ENCODE measurements around the gene NFATC1.
A peak's percentile ranks its signal among the peaks of the same experiment; 100 is the strongest.

NFATC1 gene

GRCh38 chr18:79416022-79416676 lies 20.4 kb downstream of the NFATC1 start:
- WGBS (ENCODE audit: insufficient coverage) = 99% methylated on average over 21 of the region's 24 CpGs
- Histone ChIP-seq H3K9me3 (ENCODE audit: control extremely low read depth in 1 of 5, control insufficient read depth in 4 of 5, insufficient read depth in 2 of 5, low read depth in 1 of 5, low read length in 4 of 5) (no peaks in the 10 kb centered on the region), H3K4me1 (ENCODE audit: control extremely low read depth in 1 of 4, control insufficient read depth in 4 of 4, insufficient read depth in 4 of 4, low read length in 3 of 4) (peaks cover 0 to 10% (median 2%) of the 10 kb centered on the region in 4 experiments), H3K27me3 (replicated peaks in 2 of 5; ENCODE audit: control insufficient read depth in 4 of 5, insufficient read depth in 5 of 5, low read length in 4 of 5) (no peaks in the 10 kb centered on the region), H3K27ac (ENCODE audit: insufficient read depth in 1 of 2, low read depth in 1 of 2, low read length in 2 of 2, poor library complexity in 1 of 2, severe bottlenecking in 2 of 2) (no peak overlapping the region), H3K4me3 (ENCODE audit: control insufficient read depth in 1 of 7, extremely low read depth in 1 of 7, insufficient read depth in 4 of 7, low read depth in 2 of 7, low read length in 6 of 7) (no peak overlapping the region), H3K36me3 (ENCODE audit: control insufficient read depth in 4 of 4, insufficient read depth in 4 of 4, low read length in 3 of 4) (peaks cover 10 to 61% (median 33%) of the 10 kb centered on the region in 4 experiments)
- no peak for DNase-seq
- POLR2A ChIA-PET = interaction anchor here (0.6 kb wide), 1 partner anchor 1059 kb away, joined by 3 read pairs; no protein-coding TSS in a partner anchor
- CTCF ChIA-PET = interaction anchor here (1.2 to 1.4 kb wide), 3 partner anchors 13 to 38 kb away, joined by 3 to 5 read pairs (median 4); no protein-coding TSS in a partner anchor

GRCh38 chr18:79416677-79417052 lies 20.9 kb downstream of the NFATC1 start:
- Histone ChIP-seq H3K4me3 (ENCODE audit: control insufficient read depth in 1 of 7, extremely low read depth in 1 of 7, insufficient read depth in 4 of 7, low read depth in 2 of 7, low read length in 6 of 7) (no peak overlapping the region), H3K27ac (ENCODE audit: insufficient read depth in 1 of 2, low read depth in 1 of 2, low read length in 2 of 2, poor library complexity in 1 of 2, severe bottlenecking in 2 of 2) (no peak overlapping the region), H3K36me3 (ENCODE audit: control insufficient read depth in 4 of 4, insufficient read depth in 4 of 4, low read length in 3 of 4) (peaks cover 12 to 62% (median 37%) of the 10 kb centered on the region in 4 experiments), H3K4me1 (ENCODE audit: control extremely low read depth in 1 of 4, control insufficient read depth in 4 of 4, insufficient read depth in 4 of 4, low read length in 3 of 4) (peaks cover 0 to 10% (median 2%) of the 10 kb centered on the region in 4 experiments), H3K9me3 (ENCODE audit: control extremely low read depth in 1 of 5, control insufficient read depth in 4 of 5, insufficient read depth in 2 of 5, low read depth in 1 of 5, low read length in 4 of 5) (no peaks in the 10 kb centered on the region), H3K27me3 (replicated peaks in 2 of 5; ENCODE audit: control insufficient read depth in 4 of 5, insufficient read depth in 5 of 5, low read length in 4 of 5) (no peaks in the 10 kb centered on the region)
- DNase-seq = peak in 1 of 3 donors; percentile 44
- ChIA-PET POLR2A (no interaction called here), CTCF (interaction anchor here (1.2 to 1.4 kb wide), 3 partner anchors 13 to 38 kb away, joined by 3 to 5 read pairs (median 4); no protein-coding TSS in a partner anchor)
- WGBS (ENCODE audit: insufficient coverage) = 94% methylated on average over 6 of the region's 12 CpGs

DNA sequence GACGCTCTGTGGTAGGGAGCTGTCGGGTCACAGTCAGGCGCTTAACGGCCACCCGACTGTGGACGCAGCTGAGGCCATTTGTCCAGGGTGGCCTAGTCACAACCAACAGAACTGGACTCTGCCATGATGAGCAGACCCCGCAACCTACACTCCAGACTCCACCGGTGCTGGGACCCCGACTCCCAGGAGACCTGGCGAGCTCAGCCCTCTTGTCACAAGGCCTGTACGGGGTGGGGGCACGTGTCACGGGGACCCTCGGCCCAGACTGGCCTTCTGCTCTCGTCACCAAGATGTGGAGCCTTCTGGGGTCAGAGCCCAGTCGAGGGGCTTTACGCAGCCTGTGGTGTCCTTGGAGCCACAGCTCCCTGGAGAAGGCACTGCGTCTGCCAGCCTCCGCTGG lies 22.5 kb downstream of the NFATC1 start:
- DNase-seq = no peak
- CTCF ChIA-PET = interaction anchor here (1.1 to 1.4 kb wide), 2 partner anchors 11 to 14 kb away, joined by 3 to 4 read pairs; no protein-coding TSS in a partner anchor
- H3K27ac ChIP-seq (ENCODE audit: insufficient read depth in 1 of 2, low read depth in 1 of 2, low read length in 2 of 2, poor library complexity in 1 of 2, severe bottlenecking in 2 of 2) = no peak overlapping the region
- H3K4me1 ChIP-seq (ENCODE audit: control extremely low read depth in 1 of 4, control insufficient read depth in 4 of 4, insufficient read depth in 4 of 4, low read length in 3 of 4) = peaks cover 0 to 10% (median 2%) of the 10 kb centered on the region in 4 experiments
- WGBS (ENCODE audit: insufficient coverage) = 100% methylated on average over 19 of the region's 19 CpGs
- no peaks in the 10 kb centered on the region for H3K9me3 ChIP-seq (ENCODE audit: control extremely low read depth in 1 of 5, control insufficient read depth in 4 of 5, insufficient read depth in 2 of 5, low read depth in 1 of 5, low read length in 4 of 5)
- peaks cover 10 to 52% (median 32%) of the 10 kb centered on the region in 4 experiments for H3K36me3 ChIP-seq (ENCODE audit: control insufficient read depth in 4 of 4, insufficient read depth in 4 of 4, low read length in 3 of 4)
- POLR2A ChIA-PET = interaction anchor here (0.5 to 0.6 kb wide), 2 partner anchors 139 to 141 kb away, joined by 3 to 6 read pairs; no protein-coding TSS in a partner anchor
- no peaks in the 10 kb centered on the region for H3K27me3 ChIP-seq (replicated peaks in 2 of 5; ENCODE audit: control insufficient read depth in 4 of 5, insufficient read depth in 5 of 5, low read length in 4 of 5)
- H3K4me3 ChIP-seq (ENCODE audit: control insufficient read depth in 1 of 7, extremely low read depth in 1 of 7, insufficient read depth in 4 of 7, low read depth in 2 of 7, low read length in 6 of 7) = no peak overlapping the region

DNA sequence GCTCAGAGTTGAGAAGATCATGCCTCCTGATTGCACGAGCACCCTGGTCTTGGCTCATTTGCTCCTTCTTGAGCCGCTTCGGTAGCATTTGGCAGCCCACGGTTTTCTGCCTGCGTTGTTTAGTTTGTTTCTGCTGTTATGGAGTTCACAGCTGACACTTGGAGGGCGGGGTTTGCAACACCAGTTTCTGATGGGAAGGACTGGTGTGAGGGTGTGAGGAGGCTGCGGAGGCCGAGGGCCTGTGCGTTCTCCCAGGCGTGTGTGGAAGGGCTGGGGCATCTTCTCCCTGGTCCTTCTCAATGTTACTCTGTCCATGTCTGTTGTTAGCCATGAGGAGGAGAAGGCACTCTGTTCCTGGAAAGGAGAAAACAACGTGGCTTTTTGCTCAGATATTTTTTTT lies 22.9 kb downstream of the NFATC1 start:
- Histone ChIP-seq H3K4me1 (ENCODE audit: control extremely low read depth in 1 of 4, control insufficient read depth in 4 of 4, insufficient read depth in 4 of 4, low read length in 3 of 4) (peaks cover 0 to 7% (median 2%) of the 10 kb centered on the region in 4 experiments), H3K27me3 (replicated peaks in 2 of 5; ENCODE audit: control insufficient read depth in 4 of 5, insufficient read depth in 5 of 5, low read length in 4 of 5) (no peaks in the 10 kb centered on the region), H3K27ac (ENCODE audit: insufficient read depth in 1 of 2, low read depth in 1 of 2, low read length in 2 of 2, poor library complexity in 1 of 2, severe bottlenecking in 2 of 2) (no peak overlapping the region), H3K36me3 (ENCODE audit: control insufficient read depth in 4 of 4, insufficient read depth in 4 of 4, low read length in 3 of 4) (peaks cover 10 to 52% (median 28%) of the 10 kb centered on the region in 4 experiments), H3K9me3 (ENCODE audit: control extremely low read depth in 1 of 5, control insufficient read depth in 4 of 5, insufficient read depth in 2 of 5, low read depth in 1 of 5, low read length in 4 of 5) (no peaks in the 10 kb centered on the region), H3K4me3 (ENCODE audit: control insufficient read depth in 1 of 7, extremely low read depth in 1 of 7, insufficient read depth in 4 of 7, low read depth in 2 of 7, low read length in 6 of 7) (no peak overlapping the region)
- ChIA-PET CTCF (interaction anchor here (1.1 to 1.4 kb wide), 2 partner anchors 11 to 13 kb away, joined by 3 to 4 read pairs; no protein-coding TSS in a partner anchor), POLR2A (no interaction called here)
- DNase-seq = no peak
- WGBS (ENCODE audit: insufficient coverage) = 89% methylated on average over 7 of the region's 11 CpGs

GRCh38 chr18:79420033-79420745 lies 24.5 kb downstream of the NFATC1 start:
- POLR2A ChIA-PET = no interaction called here

DNA sequence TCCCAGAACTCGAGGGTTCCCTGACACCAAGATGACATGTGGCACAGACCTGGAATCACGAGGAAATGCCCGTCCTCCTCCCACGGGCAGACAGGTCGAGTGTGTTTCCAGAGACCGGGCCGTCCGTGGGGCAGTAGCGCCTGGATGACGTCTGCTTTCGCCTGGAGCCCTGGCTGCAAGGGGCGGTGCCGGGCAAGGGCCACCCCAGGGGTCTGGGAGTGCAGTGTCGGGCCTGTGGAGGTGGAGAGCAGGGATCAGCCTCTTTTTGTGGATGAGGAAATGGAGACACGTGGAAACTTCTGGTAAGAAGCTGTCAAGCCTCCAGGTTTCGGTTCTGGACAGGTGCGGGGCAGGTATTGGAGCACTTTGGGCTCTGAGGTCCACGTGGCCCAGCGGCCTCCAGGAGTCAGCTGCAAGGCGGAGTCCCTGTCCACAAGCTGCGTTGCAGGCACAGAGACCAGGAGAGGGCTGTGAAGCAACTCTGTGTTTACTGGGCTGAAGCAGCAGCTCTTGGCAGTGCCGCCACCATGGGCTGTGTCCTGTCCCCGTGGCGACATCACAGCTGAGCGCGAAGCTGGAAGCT lies 25.6 kb downstream of the NFATC1 start:
- H3K9me3 ChIP-seq (ENCODE audit: control extremely low read depth in 1 of 5, control insufficient read depth in 4 of 5, insufficient read depth in 2 of 5, low read depth in 1 of 5, low read length in 4 of 5) = no peaks in the 10 kb centered on the region
- WGBS (ENCODE audit: insufficient coverage) = 92% methylated on average over 24 of the region's 26 CpGs
- ChIA-PET CTCF (interaction anchor here (0.6 to 1.4 kb wide), 4 partner anchors 9 to 77 kb away, joined by 3 to 6 read pairs (median 4); no protein-coding TSS in a partner anchor), POLR2A (no interaction called here)
- no peak for DNase-seq
- H3K4me1 ChIP-seq (ENCODE audit: control extremely low read depth in 1 of 4, control insufficient read depth in 4 of 4, insufficient read depth in 4 of 4, low read length in 3 of 4) = peaks cover 0 to 2% (median 0%) of the 10 kb centered on the region in 4 experiments
- no peak overlapping the region for H3K27ac ChIP-seq (ENCODE audit: insufficient read depth in 1 of 2, low read depth in 1 of 2, low read length in 2 of 2, poor library complexity in 1 of 2, severe bottlenecking in 2 of 2)
- no peak overlapping the region for H3K4me3 ChIP-seq (ENCODE audit: control insufficient read depth in 1 of 7, extremely low read depth in 1 of 7, insufficient read depth in 4 of 7, low read depth in 2 of 7, low read length in 6 of 7)
- H3K27me3 ChIP-seq (replicated peaks in 2 of 5; ENCODE audit: control insufficient read depth in 4 of 5, insufficient read depth in 5 of 5, low read length in 4 of 5) = no peaks in the 10 kb centered on the region
- H3K36me3 ChIP-seq (ENCODE audit: control insufficient read depth in 4 of 4, insufficient read depth in 4 of 4, low read length in 3 of 4) = peaks cover 8 to 45% (median 19%) of the 10 kb centered on the region in 4 experiments

More at GRCh38 chr18:79420033-79420745, 24.5 kb downstream of the NFATC1 start:
- CTCF ChIA-PET = interaction anchor here (0.7 kb wide), 1 partner anchor 9 kb away, joined by 3 read pairs; no protein-coding TSS in a partner anchor
- WGBS (ENCODE audit: insufficient coverage) = 97% methylated on average over 43 of the region's 48 CpGs
- H3K27ac ChIP-seq (ENCODE audit: insufficient read depth in 1 of 2, low read depth in 1 of 2, low read length in 2 of 2, poor library complexity in 1 of 2, severe bottlenecking in 2 of 2) = no peak overlapping the region
- H3K36me3 ChIP-seq (ENCODE audit: control insufficient read depth in 4 of 4, insufficient read depth in 4 of 4, low read length in 3 of 4) = peaks cover 8 to 41% (median 18%) of the 10 kb centered on the region in 4 experiments
- no peak for DNase-seq
- H3K4me1 ChIP-seq (ENCODE audit: control extremely low read depth in 1 of 4, control insufficient read depth in 4 of 4, insufficient read depth in 4 of 4, low read length in 3 of 4) = peaks cover 0 to 2% (median 0%) of the 10 kb centered on the region in 4 experiments
- H3K9me3 ChIP-seq (ENCODE audit: control extremely low read depth in 1 of 5, control insufficient read depth in 4 of 5, insufficient read depth in 2 of 5, low read depth in 1 of 5, low read length in 4 of 5) = no peaks in the 10 kb centered on the region
- no peaks in the 10 kb centered on the region for H3K27me3 ChIP-seq (replicated peaks in 2 of 5; ENCODE audit: control insufficient read depth in 4 of 5, insufficient read depth in 5 of 5, low read length in 4 of 5)
- H3K4me3 ChIP-seq (ENCODE audit: control insufficient read depth in 1 of 7, extremely low read depth in 1 of 7, insufficient read depth in 4 of 7, low read depth in 2 of 7, low read length in 6 of 7) = no peak overlapping the region
